ENCODE data around the gene UMODL1. TPM values are rescaled to one million over a fixed set of nuclear protein-coding genes. Genes with fewer than 3 reads are reported as not detected.

UMODL1 gene
- total and polyA plus RNA-seq, 12 donors, result 0.10 to 0.79 (median 0.17) TPM; not detected in 9

DNA sequence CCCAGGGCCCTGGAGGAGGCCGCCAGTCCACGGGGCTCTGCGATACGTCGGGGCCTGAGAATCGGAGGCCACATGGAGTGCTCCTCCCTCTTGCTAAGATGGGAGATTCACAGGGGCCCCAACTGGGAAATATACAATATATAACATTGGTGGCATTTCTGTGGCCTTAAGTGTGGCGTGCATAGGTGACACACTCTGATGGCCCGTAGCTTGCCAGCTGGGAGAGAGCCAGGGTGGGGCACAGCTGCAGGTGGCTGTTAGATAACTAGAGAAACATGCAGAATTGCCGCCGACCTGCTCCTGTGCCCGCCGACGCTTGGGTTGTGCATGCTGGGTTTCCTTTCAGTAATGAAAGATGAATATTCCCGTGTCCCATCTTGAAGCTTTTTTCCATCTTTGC is 30.1 kb downstream of the UMODL1 start:
- no peak overlapping the region for H3K27ac ChIP-seq
- no peaks in the 10 kb centered on the region for H3K9me3 ChIP-seq (replicated peaks in 1 of 3)
- peaks cover 4 to 10% of the 10 kb centered on the region in 2 donors for H3K4me1 ChIP-seq (replicated peaks in 1 of 2)
- no peak overlapping the region for H3K4me3 ChIP-seq
- WGBS, 4 donors, result 87 to 94% (median 92%) methylated on average over 13 to 14 of the region's 14 CpGs
- intact Hi-C loops (cut with DNase I), result loop anchor here in 1 of 2 donors (10.0 kb wide), 1 partner anchor 46 kb away; no protein-coding TSS in a partner anchor
- no peak for DNase-seq
- TF ChIP-seq CTCF (IDR thresholded peaks at IDR 0.05) (no peak), POLR2A (IDR thresholded peaks at IDR 0.05) (no peak)
- H3K27me3 ChIP-seq, result no peaks in the 10 kb centered on the region
- no peaks in the 10 kb centered on the region for H3K36me3 ChIP-seq (replicated peaks in 1 of 2)

DNA sequence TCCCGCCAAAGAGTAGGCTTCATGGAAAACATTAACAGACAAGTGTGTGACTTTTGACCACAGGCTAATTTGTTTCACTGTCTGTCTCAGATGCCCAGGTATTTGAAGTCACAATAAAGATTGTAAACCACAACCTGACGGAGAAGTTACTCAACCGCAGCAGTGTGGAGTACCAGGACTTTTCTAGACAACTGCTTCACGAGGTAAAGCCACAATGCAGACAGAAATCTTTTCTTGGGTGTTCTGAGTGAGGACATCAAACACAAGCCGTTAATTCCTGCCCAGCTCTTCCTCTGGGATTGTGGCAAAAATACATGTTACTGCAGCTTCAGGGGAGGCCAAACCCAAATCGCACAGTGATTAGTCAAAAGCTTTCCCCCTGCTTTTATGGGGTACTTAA is 31.0 kb downstream of the UMODL1 start:
- Histone ChIP-seq H3K36me3 (replicated peaks in 1 of 2) (no peaks in the 10 kb centered on the region), H3K27ac (no peak overlapping the region), H3K4me3 (no peak overlapping the region), H3K27me3 (no peaks in the 10 kb centered on the region), H3K4me1 (replicated peaks in 1 of 2) (peaks cover 4 to 10% of the 10 kb centered on the region in 2 donors), H3K9me3 (replicated peaks in 1 of 3) (no peaks in the 10 kb centered on the region)
- 85 to 89% (median 88%) methylated on average over 5 to 6 of the region's 6 CpGs for WGBS, 4 donors
- TF ChIP-seq POLR2A (IDR thresholded peaks at IDR 0.05) (no peak), CTCF (IDR thresholded peaks at IDR 0.05) (no peak)
- intact Hi-C loops (cut with DNase I), result loop anchor here in 1 of 2 donors (10.0 kb wide), 1 partner anchor 47 kb away; no protein-coding TSS in a partner anchor
- DNase-seq, result no peak

GRCh38 chr21:42102526-42102925 is 31.4 kb downstream of the UMODL1 start:
- no peak for DNase-seq
- Histone ChIP-seq H3K4me3 (no peak overlapping the region), H3K9me3 (replicated peaks in 1 of 3) (no peaks in the 10 kb centered on the region), H3K4me1 (replicated peaks in 1 of 2) (peaks cover 3 to 9% of the 10 kb centered on the region in 2 donors), H3K27me3 (no peaks in the 10 kb centered on the region), H3K27ac (peak overlapping the region in 1 of 5 donors; percentile 40), H3K36me3 (replicated peaks in 1 of 2) (no peaks in the 10 kb centered on the region)
- WGBS, 4 donors, result 67 to 94% (median 90%) methylated on average over 1 to 5 of the region's 5 CpGs
- intact Hi-C loops (cut with DNase I), result loop anchor here in 1 of 2 donors (10.0 kb wide), 1 partner anchor 48 kb away; no protein-coding TSS in a partner anchor
- TF ChIP-seq POLR2A (IDR thresholded peaks at IDR 0.05) (no peak), CTCF (IDR thresholded peaks at IDR 0.05) (no peak)

DNA sequence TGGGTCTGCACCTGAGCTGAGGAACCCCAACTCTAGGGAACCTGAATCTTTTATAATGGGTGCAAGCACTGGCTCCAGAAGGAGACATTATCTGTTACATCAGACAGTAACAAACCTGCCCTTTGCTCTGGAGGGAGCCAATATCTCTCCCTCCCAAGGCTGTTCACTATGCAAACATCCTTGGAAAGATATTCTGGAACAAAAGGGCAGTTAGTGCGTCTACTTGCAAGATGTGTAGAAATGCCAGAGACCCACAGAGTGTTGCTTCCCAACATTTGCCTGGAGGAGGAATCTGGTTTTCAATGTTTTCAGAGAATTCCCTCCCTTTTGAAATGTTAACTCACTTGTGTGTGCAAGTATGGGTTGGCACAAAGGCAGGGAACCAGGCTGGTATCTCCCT is 31.9 kb downstream of the UMODL1 start:
- no peaks in the 10 kb centered on the region for H3K36me3 ChIP-seq (replicated peaks in 1 of 2)
- no peak for TF ChIP-seq POLR2A (IDR thresholded peaks at IDR 0.05)
- TF ChIP-seq CTCF (IDR thresholded peaks at IDR 0.05), result no peak
- 29 to 64% (median 34%) methylated on average over 1 of the region's 1 CpG for WGBS, 4 donors
- H3K27me3 ChIP-seq, result no peaks in the 10 kb centered on the region
- peaks cover 0 to 9% of the 10 kb centered on the region in 2 donors for H3K4me1 ChIP-seq (replicated peaks in 1 of 2)
- intact Hi-C loops (cut with DNase I), result loop anchor here in 1 of 2 donors (10.0 kb wide), 1 partner anchor 48 kb away; no protein-coding TSS in a partner anchor
- H3K4me3 ChIP-seq, result no peak overlapping the region
- no peaks in the 10 kb centered on the region for H3K9me3 ChIP-seq (replicated peaks in 1 of 3)
- H3K27ac ChIP-seq, result peak overlapping the region in 1 of 5 donors; percentile 40
- DNase-seq, result no peak

All from adrenal gland (tissue), 12 donors.